Activated T-cell treated with anti-CD3 and anti-CD28 coated beads for 48 hours (primary cell): ENCODE measurements around the gene KCNJ14.

Experiments used
- DNase-seq: peaks from one replicate; pipeline ENCODE4 v3.0.0-alpha.2; 2020; ENCODE audit warnings: low read depth

The KCNJ14 gene

DNA sequence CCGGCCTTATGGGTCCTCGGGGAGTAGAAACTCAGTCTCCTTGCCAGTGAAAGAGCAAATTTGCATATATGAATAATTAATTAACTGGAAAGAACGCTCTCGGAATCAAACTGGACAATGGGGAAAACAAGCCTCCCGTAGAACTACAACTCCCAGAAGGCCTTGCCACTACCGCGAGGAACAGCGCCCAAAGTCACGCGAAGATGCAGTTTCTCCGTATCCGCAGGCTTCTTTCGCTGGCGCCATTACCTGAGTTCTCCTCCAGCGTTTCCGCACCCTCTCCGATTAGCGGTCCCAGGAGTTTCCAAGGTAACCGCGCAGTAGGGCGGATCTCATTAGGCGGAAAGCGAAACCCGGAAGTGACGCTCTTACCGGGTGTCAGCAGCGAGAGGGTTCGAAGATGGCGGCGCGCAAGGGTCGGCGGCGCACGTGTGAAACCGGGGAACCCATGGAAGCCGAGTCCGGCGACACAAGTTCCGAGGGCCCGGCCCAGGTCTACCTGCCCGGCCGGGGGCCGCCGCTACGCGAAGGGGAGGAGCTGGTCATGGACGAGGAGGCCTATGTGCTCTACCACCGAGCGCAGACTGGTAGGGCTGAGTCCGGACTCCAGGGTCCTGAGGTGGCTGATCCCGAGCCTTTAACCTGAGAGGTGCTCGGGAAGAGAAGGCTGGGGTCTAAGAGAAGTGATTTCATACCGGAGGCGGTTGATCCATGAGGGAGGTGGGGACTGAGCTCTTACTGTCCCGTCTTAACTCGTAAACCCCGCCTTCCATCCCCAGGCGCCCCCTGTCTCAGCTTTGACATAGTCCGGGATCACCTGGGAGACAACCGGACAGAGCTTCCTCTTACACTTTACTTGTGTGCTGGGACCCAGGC, 9.5 kb upstream of the KCNJ14 start, which contains the start of gene GRWD1:
TSS of gene GRWD1 (plus strand) at position 378 of the 876 bp plus-strand sequence. CDS start at position 401, 23 bp downstream.
- DNase-seq, result peak; percentile 90

DNA sequence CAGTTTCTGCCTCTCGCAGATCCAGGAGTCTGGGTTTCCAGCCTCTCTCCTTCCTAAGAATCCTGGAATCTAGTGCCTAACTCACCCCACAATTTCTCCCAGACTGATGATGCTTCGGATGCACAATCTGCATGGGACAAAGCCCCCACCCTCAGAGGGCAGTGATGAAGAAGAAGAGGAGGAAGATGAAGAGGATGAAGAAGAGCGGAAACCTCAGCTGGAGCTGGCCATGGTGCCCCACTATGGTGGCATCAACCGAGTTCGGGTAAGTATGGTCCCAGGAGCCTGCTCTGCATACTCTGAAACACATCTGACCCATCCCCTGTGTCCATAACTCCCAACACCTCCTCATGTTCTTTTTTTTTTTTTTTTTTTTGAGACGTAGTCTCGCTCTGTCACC, 8.8 kb upstream of the KCNJ14 start:
- DNase-seq, result no peak

DNA sequence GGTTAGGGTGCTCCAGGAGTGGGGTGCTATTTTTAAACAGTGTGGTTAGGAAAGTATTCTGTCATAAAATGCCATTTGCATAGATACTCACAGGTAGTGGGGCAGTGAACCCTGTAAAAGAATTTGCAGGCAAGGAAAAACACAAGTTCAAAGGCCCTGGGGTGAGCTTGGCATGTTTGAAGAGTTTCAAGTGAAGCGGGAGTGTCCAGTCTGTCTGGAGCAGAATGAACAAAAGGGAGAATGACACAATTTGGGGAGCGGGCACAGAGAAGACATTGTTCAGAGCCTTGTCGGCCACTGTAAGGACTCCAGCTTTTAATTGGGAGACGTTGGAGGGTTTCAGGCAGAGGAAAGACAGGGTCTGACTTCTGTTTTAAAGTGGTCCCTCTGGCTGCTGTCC, 6.8 kb upstream of the KCNJ14 start:
- DNase-seq, result no peak

DNA sequence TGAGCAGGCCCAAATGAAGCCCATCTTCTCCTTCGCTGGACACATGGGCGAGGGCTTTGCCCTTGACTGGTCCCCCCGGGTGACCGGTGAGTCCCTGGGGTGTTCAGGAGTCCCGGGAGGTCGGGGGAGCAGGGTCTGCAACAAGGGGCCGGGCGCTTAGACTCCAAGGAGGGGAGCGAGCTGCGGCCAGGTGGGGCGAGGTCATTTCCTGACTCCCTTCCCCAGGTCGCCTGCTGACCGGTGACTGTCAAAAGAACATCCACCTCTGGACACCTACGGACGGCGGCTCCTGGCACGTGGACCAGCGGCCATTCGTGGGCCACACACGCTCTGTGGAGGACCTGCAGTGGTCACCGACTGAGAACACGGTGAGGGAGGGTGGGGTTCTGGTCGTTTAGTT, 4.9 kb upstream of the KCNJ14 start:
- DNase-seq, result no peak

DNA sequence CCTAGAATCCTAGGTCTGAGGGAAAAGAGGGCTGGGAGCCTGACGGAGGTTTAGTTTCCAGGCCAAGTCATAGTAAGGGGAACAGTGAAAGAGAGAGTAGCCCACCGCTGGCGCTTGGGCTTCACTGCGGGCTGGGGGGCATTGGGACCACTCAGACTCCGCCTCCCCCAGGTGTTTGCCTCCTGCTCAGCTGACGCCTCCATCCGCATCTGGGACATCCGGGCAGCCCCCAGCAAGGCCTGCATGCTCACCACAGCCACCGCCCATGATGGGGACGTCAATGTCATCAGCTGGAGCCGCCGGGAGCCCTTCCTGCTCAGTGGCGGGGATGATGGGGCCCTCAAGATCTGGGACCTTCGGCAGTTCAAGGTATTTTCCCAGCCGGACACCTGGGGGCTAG, 4.5 kb upstream of the KCNJ14 start:
- no peak for DNase-seq

DNA sequence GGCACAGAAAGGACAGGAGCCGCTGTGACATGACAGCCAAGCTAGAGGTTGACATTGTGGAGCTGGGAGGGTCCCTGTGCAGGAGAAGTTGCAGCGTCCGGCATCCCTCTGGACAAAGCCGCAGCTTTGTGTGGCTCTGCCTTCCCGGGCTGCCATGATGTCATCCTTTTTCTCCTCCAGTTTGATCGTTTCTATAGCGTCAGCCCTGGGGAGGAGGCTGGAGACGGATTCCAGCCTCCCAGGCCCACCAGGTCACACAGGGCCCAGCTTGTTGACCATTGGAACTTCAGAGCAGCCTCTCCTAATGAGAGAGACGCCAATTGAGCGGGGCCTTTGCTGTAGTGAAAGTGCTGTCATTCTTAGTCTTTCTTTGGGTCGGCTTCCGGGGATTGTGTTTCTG, 3.8 kb upstream of the KCNJ14 start:
- DNase-seq, result no peak

DNA sequence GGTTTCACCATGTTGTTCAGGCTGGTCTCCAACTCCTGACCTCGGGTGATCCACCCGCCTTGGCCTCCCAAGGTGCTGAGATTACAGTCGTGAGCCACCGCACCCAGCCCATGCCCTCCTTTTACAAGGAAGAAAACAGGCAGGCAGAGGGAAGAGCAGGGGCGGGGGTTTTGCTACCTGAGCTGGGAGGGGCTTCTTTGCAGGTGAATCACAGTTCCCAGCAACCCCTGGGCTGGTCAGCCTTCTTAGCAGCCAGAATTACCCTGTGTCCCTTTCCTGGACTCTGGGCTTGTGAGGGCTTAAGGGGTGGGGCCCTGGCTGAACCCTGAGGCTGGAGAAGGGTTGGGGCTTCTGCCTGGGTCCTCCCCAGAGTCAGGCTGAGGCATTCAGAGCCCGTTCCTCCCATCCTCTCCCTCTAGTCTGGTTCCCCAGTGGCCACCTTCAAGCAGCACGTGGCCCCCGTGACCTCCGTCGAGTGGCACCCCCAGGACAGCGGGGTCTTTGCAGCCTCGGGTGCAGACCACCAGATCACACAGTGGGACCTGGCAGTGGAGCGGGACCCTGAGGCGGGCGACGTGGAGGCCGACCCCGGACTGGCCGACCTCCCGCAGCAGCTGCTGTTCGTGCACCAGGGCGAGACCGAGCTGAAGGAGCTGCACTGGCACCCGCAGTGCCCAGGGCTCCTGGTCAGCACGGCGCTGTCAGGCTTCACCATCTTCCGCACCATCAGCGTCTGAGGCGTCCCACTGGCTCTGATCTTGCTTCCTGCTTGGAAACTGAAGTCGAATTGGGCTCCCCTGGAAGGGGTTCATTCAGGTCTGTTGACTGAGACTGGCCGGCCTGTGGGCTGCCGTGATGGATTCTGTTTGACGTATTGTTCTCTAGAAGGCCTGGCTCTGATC, 2.8 kb upstream of the KCNJ14 start:
- no peak for DNase-seq

DNA sequence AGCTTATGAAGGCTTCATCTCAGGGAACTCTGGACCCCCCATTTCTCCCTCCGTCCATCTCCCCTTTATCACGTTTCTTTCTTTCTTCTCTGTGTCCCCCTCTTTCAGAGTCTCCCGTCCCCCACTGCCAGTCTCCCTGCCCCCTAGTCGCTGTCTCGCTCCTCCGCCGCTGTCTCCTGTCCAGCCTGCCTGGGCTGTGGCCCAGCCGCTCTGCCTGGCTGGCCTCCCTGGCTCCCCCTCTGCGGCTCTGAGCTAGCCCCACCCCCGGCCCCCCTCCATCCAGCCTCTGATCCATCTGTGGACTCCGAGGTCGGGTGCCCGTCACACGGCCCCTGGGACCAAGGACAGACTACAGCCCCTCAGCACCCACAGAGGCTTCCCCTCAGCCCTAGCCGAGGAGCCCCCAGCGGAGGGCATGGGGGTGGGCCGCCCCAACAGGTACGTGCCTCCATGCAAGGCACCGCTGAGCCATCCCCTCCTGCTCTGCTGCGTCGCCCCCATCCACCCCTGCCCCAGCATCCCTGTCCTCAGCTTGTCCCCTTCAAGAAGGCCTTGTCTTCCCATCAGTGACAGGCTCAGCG, 1.1 kb upstream of the KCNJ14 start:
- no peak for DNase-seq

DNA sequence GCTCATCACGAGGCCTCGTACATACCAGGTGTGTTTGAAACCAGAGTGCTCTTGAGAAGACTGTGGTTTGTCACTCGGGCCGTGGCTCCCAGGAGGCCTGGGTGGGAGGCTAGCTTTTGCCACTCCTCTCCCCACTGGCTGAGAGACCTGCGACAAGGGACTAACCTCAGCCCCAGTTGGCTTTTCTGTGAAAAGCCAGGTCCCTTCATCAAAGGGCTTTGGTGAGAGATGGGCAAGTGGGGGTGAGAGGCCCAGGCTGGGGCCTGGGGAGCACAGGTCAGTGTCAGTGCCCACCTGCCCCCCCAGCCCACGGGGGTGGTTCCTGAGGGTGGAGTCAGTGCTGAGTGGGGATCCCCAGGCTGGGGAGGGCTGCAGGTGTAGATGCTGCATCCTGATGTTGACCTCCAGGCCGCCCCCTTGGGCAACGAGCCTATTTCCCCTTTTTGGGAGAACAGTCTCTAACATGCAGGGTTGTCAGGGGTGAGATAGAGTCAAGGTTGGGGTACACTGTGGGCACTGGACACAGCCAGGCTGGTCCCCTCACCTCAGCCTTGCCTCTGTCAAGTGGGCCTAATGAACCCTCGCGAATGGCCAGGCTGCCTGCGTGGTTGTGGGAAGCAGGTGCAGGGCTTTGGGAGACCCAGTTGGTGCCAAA, 661 bp downstream of the KCNJ14 start:
- DNase-seq, result no peak

DNA sequence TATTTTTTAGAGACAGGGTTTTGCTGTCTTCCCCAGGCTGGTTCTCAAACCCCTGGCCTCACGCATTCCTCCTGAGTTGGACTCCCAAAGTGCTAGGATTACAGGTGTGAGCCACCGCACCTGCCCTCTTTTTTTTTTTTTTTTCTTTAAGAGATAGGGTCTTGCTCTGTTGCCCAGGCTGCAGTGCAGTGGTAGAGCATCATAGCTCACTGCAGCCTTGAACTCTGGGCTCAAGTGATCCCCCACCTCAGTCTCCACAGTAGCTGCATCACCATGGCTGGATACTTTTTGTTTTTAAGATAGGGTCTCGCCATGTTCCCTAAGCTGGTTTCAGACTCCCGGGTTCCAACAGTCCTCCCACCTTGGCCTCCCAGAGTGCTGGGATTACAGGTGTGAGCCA, 1.5 kb downstream of the KCNJ14 start:
- no peak for DNase-seq

DNA sequence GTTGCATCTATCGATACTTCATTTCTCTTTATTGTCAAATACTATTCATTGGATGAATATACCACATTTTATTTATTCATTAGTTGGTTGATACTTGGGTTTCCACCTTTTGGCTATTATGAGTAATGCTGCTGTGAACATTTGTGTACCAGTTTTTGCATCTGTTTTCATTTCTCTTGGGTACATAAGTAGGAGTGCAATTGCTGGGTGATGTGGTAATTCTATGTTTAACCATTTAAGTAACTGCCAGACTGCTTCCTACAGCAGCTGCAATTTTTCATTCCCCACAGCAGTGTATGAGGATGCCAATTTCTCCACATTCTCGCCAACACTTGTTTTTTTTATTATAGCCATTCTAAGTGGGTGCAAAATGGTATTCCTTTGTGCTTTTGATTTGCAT, 2.6 kb downstream of the KCNJ14 start:
- DNase-seq, result no peak

DNA sequence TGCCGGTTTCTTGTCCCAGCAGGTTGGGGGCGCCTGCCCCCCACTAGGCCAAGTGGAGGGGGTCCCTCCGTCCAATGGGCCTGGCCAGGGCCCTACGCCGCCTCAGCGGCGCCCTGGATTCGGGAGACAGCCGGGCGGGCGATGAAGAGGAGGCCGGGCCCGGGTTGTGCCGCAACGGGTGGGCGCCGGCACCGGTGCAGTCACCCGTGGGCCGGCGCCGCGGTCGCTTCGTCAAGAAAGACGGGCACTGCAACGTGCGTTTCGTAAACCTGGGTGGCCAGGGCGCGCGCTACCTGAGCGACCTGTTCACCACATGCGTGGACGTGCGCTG, 6.2 kb downstream of the KCNJ14 start:
- no peak for DNase-seq

DNA sequence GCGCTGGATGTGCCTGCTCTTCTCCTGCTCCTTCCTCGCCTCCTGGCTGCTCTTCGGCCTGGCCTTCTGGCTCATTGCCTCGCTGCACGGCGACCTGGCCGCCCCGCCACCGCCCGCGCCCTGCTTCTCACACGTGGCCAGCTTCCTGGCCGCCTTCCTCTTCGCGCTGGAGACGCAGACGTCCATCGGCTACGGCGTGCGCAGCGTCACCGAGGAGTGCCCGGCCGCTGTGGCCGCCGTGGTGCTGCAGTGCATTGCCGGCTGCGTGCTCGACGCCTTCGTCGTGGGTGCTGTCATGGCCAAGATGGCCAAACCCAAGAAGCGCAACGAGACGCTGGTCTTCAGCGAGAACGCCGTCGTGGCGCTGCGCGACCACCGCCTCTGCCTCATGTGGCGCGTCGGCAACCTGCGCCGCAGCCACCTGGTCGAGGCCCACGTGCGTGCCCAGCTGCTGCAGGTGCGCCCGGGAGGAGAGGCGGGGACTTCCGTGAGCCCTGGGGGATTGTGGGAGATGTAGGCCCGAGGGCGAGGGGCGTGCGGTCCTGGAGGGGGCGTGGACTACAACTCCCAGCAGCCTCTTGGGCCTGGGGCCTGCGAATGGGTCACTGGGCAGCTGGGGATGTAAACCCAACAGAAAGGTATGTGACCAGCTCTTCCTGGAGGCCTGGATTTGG, 6.7 kb downstream of the KCNJ14 start:
- DNase-seq, result peak; percentile 24

DNA sequence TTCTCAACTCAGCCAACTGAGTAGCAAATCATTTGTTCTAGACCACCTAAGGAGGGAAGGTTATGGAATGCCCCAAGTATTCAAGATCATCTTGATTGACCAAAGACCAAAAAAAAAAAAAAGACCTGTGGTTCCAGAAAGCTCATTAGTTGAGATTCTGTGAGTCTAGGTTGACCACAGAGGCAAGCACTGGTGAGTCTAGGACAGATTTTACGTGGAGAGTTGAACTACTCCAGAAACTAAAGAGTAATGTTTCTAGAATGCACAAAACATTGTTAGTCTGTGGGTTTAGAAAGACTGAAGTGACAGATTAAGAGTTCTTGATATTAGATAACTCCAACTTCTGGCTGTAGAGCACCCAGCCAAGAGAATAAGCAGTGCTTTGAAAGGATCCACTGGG, 9.8 kb downstream of the KCNJ14 start:
- DNase-seq, result no peak

DNA sequence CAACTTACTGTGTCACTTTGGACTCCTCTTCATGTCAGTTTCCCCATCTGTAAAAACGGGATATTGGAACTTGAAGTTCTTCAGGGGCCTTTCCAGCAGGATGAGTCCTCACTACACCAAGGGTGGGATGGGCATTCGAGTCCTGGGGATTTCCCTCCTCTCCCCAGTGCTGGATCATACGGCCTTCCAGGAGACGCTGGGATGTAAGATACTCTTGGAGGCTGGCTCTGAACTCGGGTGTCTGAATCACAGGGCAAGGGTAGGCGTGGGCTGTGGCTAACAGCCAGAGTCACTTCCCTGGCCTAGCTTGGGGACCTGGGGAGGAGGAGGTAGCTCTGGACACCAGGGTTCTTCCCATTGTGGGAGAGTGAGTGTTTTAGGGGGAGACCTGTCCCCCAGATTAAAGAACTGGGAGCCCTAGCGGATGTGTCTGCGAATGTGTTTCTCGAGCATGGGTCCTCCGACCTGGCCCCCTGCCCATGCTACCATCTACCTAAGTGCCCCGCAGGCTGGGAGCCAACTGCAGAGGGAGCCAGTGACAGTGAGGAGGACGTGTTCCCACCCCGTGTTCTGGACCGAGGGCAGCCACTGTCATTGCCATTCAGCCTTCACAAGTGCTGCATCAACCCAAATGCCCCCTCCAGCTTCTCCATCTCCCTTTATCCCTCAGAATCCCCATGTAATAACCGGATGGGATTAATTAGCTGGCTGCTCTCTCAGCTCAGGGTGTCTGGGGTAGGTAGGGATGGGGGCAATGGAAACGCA, 11.4 kb downstream of the KCNJ14 start:
- DNase-seq, result no peak

DNA sequence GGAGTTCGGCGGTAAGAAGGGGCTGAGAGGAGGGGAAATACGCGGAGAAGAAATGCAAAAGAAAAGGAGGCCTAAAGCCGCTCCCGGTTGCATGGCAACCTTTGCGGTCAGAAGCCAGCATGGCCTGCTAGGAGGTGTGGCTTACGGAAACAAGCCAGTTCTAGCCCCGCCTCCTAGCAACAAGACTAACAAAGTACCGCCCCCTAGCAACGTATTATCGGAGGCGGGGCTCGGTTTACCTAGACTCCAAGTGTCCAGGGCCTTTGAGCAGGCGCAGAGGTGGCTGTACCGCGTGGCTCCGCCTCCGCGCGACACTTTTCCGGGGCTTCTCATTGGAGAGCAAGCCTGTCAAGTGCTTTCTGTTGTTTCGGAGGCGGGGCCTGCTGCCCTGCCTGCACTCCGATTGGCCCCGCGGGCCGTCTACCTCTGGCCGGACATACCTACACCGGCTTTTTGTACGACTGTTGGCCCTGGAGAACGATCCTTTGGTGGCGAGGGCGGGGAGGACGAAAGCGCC, 13.5 kb downstream of the KCNJ14 start:
- DNase-seq, result peak; percentile 99

DNA sequence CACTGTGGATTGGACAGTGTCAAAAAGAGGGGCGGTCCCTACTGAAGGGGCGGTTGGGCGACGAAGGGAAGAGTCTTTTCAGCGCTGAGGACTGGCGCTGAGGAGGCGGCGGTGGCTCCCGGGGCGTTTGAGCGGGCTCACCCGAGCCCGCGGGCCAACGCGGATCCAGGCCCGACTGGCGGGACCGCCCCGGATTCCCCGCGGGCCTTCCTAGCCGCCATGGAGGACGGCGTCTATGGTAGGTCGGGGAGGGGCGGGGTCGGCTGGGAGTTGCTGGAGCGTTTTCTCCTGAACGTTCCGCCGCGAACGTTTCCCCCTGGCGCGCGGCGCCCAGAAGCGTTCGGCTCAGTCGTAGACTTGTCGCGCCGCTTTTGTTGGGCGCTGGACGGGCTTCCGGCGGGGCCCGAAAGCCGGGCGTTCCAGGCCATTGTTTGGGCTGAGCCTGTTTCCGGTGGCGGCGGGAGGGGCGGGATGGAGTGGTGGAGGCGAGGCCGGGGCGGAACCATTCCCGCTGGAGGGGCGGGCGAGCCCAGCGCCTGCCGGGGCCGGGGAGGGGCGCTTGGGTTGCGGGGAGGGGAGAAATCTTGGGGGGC, 14.0 kb downstream of the KCNJ14 start, which contains the start of gene CYTH2:
TSS of gene CYTH2 (plus strand) at position 81 of the 593 bp plus-strand sequence. CDS start at position 220, 139 bp downstream.
- peak; percentile 74 for DNase-seq

DNA sequence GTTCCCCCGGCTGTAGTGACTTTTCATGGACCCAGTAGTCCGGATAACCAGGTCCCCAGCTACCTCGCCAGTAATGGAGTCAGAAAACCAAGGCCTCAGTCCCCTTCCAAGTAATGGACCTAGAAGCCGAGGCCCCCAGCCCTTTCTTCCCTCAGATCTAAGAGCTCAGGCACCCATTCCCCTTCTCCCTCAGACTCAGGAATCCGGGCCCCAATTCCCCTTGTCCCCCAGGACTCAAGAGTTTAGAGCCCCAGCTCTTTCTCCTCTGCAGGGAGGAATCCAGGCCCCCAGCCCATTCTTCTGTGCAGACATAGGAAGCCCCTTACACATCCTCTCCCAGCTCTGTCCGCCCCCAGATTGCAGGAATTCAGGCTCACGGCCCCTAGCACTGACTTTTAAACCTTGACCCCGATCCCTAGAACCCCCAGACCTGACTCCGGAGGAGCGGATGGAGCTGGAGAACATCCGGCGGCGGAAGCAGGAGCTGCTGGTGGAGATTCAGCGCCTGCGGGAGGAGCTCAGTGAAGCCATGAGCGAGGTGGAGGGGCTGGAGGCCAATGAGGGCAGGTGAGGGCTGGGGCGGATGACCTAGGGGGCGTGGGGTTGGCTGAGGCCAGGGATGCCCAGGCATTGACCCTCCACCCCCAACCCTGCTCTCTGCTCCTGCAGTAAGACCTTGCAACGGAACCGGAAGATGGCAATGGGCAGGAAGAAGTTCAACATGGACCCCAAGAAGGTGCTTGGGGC, 14.7 kb downstream of the KCNJ14 start:
- no peak for DNase-seq

DNA sequence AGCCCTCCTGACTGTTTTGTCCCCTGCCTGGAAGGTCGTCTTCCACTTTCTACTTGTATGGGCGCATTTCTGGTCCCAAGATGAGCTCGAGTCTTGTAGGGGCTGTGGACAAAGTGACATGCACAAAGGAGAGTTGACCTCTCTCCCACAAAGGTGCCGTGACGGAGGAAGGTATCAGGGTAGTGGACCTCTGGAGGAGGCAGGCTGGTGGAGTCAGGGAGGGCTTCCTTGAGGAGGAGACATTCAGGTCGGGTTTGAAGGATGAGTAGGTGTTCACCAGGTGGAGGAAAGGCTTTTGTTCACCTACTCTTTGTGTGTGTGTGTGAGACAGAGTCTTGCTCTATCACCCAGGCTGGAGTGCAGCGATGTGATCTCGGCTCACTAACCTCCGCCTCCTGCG, 15.5 kb downstream of the KCNJ14 start:
- no peak for DNase-seq
